HG03025 (cell line): ENCODE results near the gene TFAP2B.

Experiments used
- ATAC-seq: cut with Tn5 transposase; IDR thresholded peaks from one replicate; pipeline ENCODE4 v1.9.1; 2021; ENCODE audit warnings: mild to moderate bottlenecking, moderate library complexity; ENCODE audit not compliant: unreplicated experiment, low FRiP score

TFAP2B gene

DNA sequence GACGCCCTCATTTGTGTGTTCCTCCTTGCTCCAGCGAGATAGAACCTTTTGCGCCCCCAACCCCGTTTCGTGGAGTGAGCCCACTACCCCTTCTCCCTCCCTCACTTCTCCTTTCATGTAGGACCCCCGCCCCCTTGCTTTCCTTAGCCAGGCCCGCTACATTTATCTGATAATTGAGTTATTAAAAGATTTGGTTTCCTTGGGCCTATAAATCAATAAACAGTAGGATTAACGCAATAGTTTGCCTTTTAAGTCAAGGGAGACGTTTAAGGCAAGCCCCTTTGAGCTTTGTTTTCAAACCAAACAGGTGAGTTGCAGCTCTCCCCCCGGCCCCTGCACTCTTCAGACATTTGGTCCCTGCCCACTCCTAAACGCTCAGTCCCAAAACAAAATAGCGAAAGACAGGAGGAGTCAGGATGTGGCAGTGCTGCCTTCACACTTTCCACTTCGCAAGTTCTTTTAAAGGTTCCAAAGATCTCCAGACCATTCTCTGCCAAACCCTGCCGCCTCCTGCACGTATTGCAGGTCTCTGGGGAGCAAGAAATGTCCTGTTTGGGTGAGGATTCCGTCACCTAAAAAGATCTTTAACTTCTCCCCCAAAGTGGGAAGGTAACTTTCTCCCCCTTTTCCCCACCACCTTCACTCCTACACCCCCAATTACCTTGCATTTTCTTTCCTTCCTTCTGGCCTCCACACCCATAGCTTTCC lies 27.6 kb downstream of the TFAP2B start:
- ATAC-seq: no peak

DNA sequence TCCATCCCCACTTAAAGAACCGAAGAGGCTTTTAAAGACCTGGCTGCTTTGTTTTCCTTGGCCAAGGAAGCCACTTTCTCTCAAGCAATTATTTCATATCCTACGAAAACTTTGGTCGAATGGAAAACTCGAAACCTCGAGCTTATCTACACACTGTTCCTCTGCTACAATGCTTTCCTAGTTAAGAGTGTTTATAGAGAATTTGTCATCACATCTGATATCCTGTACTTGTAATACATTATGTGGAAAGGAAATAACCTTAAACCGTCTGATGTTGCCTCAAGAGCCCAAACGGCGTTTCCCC lies 28.1 kb downstream of the TFAP2B start:
- no peak for ATAC-seq

DNA sequence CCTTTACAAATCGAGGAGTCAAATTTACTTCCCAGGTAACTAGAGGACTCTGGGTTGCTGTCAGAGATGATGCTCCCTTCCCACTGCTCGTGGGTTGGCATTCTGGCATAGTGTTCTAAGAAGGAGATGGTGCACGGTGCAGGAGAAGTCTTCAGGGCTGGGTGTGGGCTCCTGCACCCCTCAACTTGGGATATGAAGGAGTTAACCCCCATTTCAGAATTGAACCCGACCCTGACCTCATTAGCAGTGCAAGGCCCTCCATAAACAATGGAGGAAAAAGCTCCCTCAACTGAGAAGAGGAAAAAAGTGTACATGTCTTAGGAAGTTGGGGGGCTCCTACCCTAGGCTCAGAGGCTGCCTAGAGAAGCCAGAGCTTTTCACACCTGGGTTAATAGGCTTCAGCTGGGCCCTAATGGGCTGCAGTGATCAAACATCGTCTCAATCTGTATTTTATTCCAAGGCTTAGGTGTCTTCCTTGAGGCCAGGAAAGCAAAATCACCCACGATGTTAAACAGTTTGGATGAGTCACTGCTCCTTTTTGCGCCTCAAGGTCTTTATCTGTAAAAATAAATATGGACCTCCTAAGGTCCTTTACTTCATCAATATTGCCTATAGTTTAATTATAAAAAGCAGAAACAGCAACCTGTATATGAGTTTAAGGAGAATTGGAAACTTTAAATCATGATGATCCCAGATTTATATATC lies 29.4 kb downstream of the TFAP2B start:
- ATAC-seq: no peak

DNA sequence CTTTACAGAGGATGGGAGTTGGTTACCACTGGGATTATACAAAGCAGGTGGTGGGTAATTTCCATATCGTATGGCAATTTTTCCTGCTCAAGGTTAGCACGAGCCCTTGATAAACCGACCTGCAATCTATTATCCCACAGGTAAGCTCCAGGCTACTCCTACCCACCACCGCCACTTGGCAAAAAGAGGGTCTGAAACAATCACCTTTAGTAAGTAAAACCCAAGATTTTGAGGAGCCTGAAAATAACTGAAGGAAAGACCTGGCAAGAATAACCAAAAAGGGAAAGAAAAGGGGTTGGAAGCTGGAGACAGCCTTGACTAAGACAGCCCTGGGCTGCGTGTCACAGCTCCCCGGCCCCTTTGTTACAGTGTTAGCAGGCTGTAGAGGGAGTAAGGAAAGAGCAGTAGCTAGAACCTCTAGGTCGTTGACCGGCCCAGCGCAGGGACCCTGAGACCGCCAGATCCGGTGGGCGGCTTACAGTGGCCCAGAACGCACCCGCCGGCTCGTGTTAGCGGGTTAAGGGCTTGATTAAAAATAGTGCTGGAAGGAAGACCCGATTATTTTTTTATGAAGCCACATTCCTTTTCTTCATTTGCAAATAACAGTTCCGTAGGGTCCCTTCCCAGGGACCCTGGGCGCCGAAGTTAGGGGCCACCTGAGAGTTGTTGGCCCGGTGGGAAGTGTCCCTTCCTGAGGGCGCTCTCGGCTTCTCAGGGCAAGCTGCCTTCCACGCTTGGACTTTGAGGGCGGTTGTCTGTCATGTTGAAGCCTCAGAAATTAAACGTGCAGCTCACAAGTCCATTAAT lies 30.5 kb downstream of the TFAP2B start:
- no peak for ATAC-seq

DNA sequence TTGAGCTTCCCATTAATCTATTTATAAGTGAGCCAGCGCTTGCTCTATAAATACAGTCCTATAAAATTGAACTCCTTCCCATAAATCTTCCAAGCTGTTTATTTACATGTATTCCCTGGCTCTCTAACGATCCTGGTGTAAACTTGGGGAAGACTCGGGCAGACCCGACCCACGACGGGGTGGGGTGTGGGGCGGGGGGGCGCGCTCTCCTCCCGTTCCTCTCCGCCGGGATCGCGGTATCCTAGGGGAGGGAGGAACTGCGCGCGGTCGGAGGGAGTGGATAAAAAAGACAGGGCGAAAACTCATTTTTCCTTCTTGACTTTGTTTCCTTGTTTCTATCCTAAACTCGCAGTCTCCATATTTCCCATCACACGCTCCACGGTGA lies 31.1 kb downstream of the TFAP2B start:
- no peak for ATAC-seq

DNA sequence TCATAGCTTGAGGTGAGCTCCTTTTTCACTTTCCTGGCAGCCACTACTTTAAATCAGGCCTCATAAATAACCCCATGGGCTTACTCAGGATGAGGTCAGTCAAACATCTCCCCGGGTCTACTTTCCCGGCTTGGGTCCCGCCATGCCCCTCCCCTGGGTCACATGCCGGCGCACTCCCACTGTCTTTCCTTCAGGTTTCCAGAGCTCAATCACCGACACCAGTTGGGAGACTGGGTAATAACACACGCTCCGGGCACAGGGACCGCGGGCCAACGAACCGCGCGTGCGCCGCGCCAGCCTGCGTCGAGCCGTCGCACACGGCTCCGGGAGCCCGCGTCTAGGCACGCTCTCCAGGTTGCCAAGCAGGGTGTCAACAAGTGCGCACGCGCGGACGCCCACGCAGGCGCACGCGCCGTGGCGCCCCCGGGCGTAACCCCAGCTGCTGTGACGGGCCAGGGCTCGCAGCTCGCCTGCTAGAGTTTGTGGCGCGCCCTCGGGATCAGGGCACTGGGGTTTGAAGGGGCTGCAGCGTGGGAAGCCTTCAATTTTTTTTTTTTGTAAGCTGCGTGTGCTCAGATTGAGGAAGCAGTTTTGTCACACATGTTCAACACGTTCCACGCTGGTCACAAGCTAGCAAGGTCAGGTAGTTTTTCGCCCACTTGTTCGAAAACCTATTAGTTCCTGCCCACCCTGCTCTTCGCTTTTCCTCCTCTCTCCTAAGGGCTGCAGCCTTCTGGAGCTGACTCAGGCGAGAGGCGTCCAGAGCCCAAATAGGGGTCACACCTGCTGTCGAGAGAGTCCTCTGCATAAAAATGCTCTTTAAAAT lies 31.8 kb downstream of the TFAP2B start:
- ATAC-seq: no peak

DNA sequence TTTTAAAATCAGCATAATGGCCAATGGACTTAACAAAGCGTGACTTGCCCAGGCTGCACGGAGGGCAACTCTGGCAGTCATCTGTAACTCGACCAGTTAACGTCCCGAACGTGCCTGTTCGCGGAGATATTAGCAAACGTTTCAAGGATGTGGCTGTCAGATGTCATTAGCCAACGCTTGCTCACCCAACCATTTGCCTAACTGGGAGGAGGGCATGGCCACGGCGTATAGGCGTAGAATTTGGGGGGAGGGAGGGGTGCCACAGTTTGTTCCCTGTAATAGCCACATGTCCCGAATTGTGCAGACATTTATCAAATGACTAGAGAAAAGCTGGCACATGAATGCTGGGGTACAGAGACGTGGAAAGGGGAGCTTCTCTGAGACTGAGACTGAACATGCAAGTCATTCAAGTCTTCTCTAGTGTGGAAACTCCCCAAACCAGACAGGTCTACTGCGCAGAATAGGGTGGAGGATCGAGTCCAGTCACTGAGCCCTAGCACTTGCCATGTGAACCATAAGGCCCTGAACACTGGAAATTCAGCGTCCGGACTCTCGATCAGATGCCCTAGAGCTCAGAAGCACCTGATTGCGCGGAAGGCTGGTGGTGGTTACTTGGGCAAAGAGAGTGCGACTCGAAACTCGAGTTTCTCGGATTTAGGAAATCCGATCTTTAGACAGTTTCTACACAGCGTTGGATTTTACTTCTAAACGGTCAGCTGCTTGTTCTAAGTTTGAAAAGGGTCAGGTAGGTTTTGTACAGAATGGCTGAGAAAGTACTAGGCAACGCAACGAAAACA lies 32.6 kb downstream of the TFAP2B start:
- ATAC-seq: no peak

DNA sequence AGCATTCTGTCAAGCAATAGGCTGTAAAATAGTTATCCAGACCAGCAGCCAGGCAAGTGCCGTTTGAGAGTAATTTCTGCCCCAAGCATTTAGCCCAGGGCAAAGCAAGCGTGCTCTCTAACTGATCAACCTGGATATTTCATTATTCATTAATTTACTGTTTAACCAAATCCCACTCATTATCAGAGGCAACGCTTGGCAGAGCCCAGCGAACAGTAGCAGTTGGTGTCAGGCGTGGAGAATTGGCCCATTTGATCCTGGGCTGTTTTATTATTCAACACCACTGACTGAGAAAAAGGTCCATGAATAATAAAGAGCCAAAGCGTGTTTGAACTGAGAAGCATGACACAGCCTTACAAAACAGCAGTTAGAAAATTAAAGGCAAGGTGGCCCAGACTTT lies 35.3 kb downstream of the TFAP2B start:
- ATAC-seq: no peak

DNA sequence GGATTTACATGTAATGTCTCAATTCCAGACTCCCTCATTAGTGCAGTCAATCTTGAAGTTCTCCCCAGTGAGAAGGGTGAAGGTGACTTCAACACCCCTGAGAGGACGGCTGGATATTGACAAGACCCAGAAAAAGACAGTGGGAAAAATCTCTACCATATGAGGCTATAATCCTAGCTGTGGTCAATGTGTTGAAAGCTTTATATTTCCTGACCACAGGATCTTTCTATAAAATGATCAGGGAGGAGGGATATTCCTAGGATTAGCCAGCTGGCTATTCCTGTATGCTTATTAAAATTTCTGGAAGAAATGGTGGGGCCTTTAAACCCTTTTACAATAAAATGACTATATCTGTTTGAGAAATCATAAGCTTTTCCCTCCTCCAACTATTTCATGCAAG lies 43.0 kb downstream of the TFAP2B start:
- no peak for ATAC-seq

DNA sequence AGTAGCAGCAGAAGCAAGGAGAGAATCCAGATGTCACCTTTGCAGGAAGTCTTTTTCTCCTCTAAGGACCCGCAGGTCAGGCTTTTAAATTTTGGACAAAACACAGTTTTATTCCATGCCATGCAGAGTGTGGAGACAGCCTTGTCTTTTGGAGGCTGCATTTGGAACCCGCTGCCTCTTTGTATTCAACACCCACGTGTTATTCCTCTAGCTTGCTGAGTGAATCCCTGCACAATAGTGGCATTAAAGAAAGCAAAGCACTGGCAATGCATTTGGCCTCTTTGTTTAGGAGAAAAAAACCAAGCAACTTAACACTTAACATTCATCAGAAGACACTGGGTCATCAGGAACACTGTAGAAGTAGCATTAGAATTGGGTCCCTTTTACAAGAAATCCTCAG lies 43.5 kb downstream of the TFAP2B start:
- ATAC-seq: no peak

DNA sequence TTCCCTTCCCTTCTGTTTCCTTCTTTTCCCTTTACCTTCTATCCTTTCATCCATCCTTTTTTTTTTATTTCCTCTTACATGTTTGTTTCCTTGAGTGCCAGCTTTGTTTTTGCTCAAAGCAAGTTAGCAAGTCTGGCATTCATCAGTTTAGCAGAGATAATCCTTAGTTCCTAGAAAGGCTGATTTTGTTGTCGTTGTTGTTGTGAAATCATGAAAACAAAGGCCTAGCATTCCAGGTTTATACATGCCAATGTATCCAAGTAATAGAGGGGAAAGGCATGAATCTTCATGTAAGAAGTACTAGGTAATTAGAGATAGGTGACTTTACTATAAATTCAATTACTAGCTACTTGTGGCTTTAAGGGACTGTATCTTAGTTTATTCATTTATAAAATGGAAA lies 45.9 kb downstream of the TFAP2B start:
- ATAC-seq: no peak

DNA sequence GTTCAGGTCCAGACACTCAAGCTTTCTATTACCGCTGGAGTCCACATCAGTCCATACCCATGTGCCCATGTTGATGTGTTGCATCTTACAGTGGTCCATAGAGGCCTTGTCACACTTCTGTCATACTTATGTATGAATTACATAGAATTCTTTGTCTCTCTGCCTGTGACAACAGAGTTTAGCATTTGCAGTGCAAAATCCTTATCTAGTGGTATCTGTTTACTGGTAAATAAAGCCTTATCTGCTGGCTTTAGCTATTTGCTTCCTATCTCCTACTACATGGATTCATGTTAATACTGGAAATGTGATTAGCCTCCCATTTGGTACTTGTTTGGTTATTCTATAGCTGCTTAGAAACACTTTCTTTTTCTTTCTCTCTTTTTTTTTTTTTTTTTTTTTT lies 49.8 kb downstream of the TFAP2B start:
- ATAC-seq: no peak

DNA sequence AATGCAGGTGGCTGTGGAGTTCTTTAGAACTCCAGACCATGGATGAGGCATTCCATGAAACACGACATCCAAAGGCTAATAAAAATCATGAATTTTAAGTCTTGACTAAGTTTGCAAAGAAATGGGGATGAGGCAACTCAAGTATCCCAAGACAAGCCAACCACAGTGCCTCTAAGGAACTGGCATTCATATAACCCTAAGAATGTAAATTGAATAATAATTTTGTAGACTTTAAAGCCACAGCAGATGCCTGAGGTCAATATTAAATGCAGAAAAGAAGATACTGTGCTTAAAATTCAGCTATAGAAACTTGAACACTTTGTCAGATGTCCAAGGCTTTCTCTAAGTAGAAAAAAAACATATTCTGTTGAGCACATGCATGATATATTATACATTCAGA lies 54.5 kb downstream of the TFAP2B start:
- no peak for ATAC-seq

DNA sequence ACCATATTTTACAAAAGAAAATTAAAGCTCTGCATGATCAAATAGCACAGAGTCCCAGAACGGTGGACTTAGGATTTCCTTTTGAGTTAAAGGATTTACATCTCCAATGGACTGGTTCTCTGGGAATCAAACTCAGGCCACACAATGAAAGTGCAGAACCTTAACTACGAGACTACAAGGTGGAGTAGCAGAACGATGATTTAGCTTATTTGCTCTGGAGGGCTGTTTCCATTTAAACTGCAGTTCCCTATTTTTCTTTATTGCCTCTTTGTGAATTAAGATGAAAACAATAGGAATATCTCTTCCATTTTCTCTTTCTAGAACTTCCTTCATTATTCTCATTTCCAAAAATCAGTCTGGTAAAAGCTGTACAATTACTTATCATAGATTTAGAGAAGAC lies 65.7 kb downstream of the TFAP2B start:
- no peak for ATAC-seq

DNA sequence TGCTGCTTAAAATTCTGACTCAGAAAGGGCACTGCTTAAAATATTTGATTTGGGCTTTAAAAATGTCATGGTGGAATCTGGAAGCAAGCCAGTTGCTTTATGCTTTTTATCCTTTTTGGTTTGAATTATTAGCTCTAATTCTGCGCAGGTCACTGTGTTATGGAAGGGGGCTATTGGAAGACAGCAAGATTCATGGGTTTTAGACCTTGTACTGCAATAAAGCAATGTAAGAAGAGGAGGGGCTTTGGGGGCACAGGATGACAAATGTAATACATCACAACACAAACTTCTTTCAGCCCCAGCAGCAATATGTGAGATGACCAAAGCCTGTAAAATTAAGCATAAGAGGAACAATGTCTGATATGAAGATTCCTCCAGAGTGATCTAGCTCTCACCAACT lies 68.4 kb downstream of the TFAP2B start:
- ATAC-seq: no peak

DNA sequence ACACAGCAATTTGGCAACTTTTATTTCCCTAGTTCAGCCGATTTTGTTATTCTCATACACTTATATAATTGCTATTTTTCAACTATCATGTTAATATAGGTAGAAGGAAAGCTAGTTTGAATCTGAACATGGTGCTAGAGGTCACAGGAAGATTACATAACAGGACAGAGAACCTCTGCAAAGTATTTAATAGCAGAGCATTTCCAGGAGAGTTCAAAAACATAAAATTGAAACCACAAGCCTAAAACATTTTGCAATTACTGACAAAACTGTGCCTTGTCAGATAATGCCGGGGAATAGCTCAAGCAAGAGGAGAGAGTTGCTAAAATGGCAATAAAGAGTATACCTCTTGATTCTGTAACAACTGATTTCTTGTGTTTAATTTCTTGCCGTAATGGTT lies 70.8 kb downstream of the TFAP2B start:
- ATAC-seq: no peak

DNA sequence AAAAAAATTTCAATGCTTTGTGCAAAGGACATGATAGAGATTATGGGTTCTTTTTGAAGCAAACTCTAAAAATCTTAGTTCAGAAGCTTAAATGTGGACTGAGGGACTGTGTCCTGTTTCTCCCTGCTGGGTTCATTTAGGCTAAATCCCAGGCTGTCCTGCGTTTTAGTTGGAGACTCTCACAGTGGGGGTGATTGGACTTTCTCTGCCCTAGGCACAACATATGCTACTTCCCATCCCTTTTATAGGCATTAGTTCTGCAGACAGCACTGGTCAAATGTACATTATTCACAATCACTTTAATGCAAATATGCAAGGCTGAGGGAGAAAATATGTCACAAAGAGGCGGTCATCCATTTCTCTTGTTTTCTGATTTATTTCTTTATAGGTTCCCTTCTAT lies 71.3 kb downstream of the TFAP2B start:
- ATAC-seq: no peak

DNA sequence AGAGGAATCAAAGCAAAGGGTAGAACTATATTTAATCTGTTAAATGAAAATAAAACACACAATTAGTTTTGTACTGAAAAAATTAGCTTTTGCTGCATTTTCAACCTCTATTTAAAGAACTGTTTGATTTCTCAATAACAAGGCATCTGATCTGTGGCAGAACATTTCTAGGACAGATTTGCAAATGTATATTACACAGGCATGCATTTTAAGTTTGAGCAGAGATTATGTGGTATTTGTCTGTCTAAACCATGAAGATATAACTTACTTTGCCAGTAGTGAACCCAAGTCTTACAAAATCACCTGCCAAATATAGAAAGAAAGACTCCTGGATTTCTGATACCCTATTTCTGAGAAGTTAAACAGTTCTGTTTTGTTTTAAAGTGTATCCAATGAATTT lies 71.9 kb downstream of the TFAP2B start:
- ATAC-seq: no peak

DNA sequence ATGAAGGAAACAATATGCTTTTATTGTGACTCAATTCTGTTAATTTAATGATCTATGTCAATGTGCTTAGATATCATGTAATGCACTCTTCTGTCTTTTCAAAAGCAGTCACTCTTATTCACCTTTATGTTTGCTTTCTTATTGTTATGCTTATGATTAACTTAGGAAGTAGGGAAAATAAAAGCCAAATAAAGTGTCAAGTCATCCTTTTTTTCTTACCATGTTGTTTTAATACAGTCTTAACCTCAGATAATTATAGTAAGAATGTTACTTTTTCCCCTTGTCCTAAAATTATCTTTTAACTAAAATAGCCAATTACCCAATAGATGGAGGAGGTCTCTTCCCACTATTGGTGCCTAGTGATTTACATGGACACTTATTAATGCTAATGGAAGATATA lies 72.6 kb downstream of the TFAP2B start:
- no peak for ATAC-seq
